Activated naive CD4-positive, alpha-beta T cell (primary cell): ENCODE measurements around the gene ALK.

Experiments used
- DNase-seq, 4 experiments: peaks; one replicate each; lab custom pipeline; 2025; lab: John Stamatoyannopoulos, UW

The ALK gene

DNA sequence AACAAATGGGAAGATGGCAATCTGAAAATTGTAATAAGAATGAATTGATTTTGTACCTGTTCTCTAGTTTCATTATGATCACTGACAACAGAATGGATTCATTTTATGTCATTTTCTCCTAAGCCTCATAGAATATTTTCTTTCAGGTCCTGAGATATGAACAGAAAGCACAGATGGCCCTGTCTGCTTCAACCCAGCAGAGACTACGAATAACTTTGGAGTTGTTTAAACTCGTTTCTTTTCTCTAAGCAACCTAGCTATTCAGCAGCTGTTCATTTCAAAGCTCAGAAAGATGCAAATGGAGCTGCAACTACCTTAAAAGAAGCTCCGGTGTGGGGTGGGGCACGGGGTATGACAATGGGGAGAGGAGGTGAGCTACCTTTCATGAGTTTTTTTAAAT lies 124.9 kb downstream of the ALK start:
- no peak for DNase-seq

GRCh38 chr2:29789911-29790485 lies 131.4 kb downstream of the ALK start:
- no peak for DNase-seq

DNA sequence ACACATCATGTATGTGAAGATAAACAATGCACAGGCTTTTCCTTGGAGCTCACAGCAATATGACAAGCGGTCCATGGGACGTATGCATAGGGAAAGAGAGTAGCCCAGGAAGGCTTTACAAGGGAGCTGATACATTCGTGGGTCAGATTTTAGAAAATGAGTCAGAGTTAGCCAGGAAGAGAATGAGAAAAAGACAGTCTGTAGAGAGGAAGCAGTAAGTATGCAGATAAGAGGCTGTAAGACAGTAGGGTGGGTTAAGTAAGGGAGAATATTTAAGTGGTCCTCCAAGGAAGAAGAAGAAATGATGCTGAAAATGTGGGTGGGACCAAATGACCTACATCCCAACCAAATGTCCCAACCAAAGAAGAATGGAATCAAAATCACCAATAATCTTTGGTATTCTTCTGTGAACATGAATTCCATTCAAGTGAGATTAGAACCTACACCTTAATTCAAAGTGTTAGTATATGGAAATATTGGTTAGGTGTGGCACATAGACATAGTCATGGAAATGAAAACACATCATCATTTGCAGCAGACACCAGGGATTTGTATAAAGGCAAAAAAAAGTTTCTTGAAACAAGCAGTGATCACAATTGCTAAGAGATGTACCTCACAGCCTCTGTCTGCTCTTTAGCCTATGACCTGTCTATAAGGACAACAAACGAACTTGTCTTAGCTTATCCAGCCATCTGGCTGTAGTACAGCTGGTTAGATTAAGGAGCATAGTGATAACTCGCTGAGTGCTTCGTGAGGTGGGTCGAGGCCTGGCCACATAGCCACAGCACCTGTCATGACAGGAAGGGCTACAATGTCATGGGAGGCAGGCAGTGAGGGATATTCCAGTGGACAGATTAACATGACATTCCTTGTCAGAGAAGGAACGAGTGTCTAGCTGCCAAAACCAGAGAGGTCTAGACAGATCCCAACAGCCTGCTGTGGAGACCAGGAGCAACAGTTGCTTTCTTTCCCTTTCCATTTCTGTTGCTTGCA lies 133.6 kb downstream of the ALK start:
- no peak for DNase-seq

DNA sequence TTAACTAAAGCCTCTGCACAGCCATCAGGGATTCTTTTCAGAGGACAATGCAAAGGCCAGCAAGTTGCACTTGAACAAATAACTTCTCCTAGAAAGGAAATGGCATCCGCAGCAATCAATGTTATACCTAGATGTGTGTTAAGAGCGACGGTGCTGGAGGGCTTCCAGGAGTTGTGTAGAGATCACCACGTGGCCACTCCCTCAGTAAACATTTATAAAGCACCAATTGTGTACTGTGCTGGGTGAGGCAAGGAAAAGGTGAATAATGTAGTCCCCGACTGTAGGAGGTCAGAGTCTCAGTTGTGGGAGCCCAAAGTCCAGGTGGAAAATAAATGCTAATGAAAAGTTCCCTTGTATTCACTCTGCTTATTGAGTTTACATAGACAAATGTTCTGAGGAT lies 135.0 kb downstream of the ALK start:
- DNase-seq, result no peak

- DNase-seq, result no peak
Observed at GRCh38 chr2:29783666-29784065, 137.7 kb downstream of the ALK start.

- no peak for DNase-seq
Observed at GRCh38 chr2:29782549-29783458, 138.6 kb downstream of the ALK start.

DNA sequence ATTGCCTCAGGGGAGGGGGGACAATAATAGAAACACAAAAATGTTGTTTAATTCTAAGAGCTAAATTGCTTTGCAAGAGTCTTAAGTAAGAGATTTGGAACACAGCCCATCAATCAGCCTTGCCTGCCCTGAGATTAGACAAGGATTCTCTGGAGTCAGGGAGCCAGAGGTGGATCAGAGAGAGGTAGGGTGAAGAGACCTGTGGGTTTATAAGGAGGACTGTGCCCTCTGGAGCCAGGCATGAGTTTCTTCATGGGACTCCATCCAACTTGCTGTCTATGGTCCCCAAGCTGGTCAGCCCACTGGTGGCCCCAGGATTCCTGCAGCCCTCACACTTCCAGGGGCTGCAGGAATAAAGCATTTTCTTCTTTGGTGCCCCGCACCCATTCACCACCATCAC lies 139.3 kb downstream of the ALK start:
- no peak for DNase-seq

GRCh38 chr2:29780906-29781305 lies 140.5 kb downstream of the ALK start:
- DNase-seq, result no peak

GRCh38 chr2:29777161-29777560 lies 144.2 kb downstream of the ALK start:
- no peak for DNase-seq

GRCh38 chr2:29776406-29776805 lies 145.0 kb downstream of the ALK start:
- no peak for DNase-seq

- no peak for DNase-seq
Observed at GRCh38 chr2:29775937-29776336, 145.4 kb downstream of the ALK start.

DNA sequence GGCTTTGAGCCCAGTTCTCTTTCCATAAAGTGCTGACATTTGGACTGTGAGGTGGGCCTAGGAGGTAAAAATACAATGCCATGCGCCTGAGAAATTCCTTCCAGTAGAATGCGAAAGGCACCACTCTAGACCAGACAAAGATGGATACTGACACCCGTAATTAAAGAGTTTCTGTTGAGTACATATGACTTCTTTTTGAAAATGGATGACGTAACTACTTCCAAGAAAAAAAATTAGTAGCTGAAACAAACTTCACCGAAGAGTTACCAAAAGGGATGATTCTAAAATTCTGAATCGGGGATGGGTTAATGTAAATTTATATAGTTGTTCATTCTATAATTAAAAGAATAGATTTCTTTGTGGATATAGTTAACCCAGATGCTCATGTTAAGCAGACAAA lies 146.8 kb downstream of the ALK start:
- no peak for DNase-seq

- DNase-seq, result no peak
Observed at GRCh38 chr2:29770846-29771245, 150.5 kb downstream of the ALK start.

DNA sequence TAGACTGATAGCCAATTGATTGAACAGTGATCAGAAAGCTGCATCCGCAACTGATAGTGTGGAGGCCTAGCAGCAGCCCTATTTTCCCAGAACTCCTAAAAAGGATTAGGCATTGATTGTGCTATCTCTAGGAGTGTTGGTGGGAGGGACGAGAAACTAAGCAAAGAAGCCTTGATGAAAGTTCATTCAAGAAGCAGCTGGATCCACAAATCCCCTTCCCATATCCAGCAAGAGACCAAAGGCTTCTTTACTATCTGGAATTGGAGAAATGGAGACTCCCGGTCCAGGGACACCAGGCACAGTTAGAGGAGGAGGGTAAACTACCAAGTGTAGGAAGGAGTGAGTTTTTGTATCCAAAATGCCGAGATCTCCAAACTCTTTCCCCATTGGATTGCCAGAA lies 151.5 kb downstream of the ALK start:
- DNase-seq, result no peak

- no peak for DNase-seq
Observed at GRCh38 chr2:29767606-29768335, 153.6 kb downstream of the ALK start.

DNA sequence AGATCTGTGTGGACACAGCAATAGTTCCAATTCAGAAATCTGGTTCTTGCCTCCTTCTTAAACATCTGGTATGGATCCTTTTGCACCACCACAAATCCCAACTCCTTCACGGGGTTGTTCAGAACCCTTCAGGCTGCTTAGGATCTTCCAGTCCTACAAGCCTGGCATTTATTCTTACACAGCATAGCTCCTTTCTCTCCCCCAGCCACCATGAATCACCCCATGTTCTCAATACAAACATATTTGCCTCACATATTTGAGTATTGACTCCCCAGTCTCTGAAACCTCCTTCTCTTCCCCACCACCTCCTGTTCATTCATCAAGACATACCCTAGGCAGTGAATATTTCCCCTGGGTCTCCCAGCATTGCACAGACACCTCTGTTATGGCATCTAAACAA lies 155.2 kb downstream of the ALK start:
- no peak for DNase-seq

DNA sequence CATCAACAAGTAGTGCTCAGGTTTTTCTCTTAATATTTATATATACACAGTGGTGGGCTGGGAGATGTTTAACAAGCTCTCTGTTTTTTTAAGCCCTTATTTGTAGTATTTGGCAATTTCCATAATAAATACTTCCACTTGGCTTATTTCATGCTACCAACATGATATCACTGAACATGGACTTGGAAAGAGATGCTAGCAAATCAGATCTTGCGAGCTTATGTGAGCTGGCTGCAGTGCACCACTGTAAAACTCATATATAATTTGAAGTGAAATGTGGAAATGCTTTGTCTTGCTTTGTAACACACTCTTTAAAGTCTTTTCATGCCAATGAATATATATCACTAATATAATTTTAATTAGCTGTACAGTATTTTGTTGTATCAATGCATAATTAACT lies 155.7 kb downstream of the ALK start:
- no peak for DNase-seq

- DNase-seq, result no peak
Observed at GRCh38 chr2:29763371-29763770, 158.0 kb downstream of the ALK start.

- no peak for DNase-seq
Observed at GRCh38 chr2:29762239-29762638, 159.1 kb downstream of the ALK start.

- DNase-seq, result no peak
Observed at GRCh38 chr2:29761278-29761677, 160.1 kb downstream of the ALK start.

- no peak for DNase-seq
Observed at GRCh38 chr2:29760008-29760407, 161.4 kb downstream of the ALK start.

GRCh38 chr2:29759360-29759759 lies 162.0 kb downstream of the ALK start:
- DNase-seq, result no peak
